Activated CD8-positive, alpha-beta memory T cell treated with anti-CD3 and anti-CD28 coated beads, Interleukin-2, amount 10 ng/mL, durations not matched to agents 7 days and 5 days (primary cell): ENCODE measurements around the gene MYO1E. TPM values are rescaled to one million over a fixed set of nuclear protein-coding genes. Genes with fewer than 3 reads are reported as not detected.

Source experiments
- ATAC-seq: fragments of 150-1000 bp; cut with Tn5 transposase; one replicate; pipeline ENCODE4 v1.10.0; 2021; ENCODE audit warnings: moderate library complexity
- CTCF ChIA-PET: fragments of 350-600 bp; sonication (Branson Sonifier 250); formaldehyde crosslinking; loops from one replicate; lab custom pipeline; 2021; ENCODE audit warnings: antibody characterized with exemption; lab: Charles Lee
- DNase-seq: peaks from one replicate; pipeline ENCODE4 v3.0.0-alpha.2; 2020
- H3K27ac Mint-ChIP-seq: one replicate; pipeline ENCODE4 v1.8.0; 2021; ENCODE audit warnings: mild to moderate bottlenecking, mixed read lengths
- H3K27me3 Mint-ChIP-seq: one replicate; pipeline ENCODE4 v1.8.0; 2021; ENCODE audit warnings: mixed read lengths
- H3K36me3 Mint-ChIP-seq: one replicate; pipeline ENCODE4 v1.8.0; 2021; ENCODE audit warnings: mild to moderate bottlenecking, mixed read lengths
- H3K4me1 Mint-ChIP-seq: one replicate; pipeline ENCODE4 v1.8.0; 2021; ENCODE audit warnings: mixed read lengths
- H3K4me3 Mint-ChIP-seq: one replicate; pipeline ENCODE4 v1.8.0; 2021; ENCODE audit warnings: mild to moderate bottlenecking, moderate library complexity, mixed read lengths
- H3K9me3 Mint-ChIP-seq: one replicate; pipeline ENCODE4 v1.8.0; 2022; ENCODE audit warnings: low read depth, mixed read lengths
- total RNA-seq, 2 experiments: library from RNA; stranded (reverse); gene quantifications; one replicate each; pipeline ENCODE4 v1.2.3, GENCODE V29; 2021

The MYO1E gene
- total RNA-seq, 2 experiments from 2014 or later: 60.3 to 224 TPM

- peaks cover 2% of the 10 kb centered on the region for H3K4me1 Mint-ChIP-seq
- ATAC-seq (no peak), DNase-seq (peak; percentile 18)
- H3K9me3 Mint-ChIP-seq: no peaks in the 10 kb centered on the region
- peaks cover 13% of the 10 kb centered on the region for H3K36me3 Mint-ChIP-seq
- no peak overlapping the region for H3K4me3 Mint-ChIP-seq
- CTCF ChIA-PET: no interaction called here
- peaks cover 3% of the 10 kb centered on the region for H3K27me3 Mint-ChIP-seq
- H3K27ac Mint-ChIP-seq: no peak overlapping the region
Measured at GRCh38 chr15:59208613-59209249, 163.9 kb downstream of the MYO1E start.

GRCh38 chr15:59206623-59207183 is 166.0 kb downstream of the MYO1E start, which contains the start of gene LDHAL6B:
LDHAL6B (plus strand) TSS chr15:59206843; CDS start chr15:59206941, 98 bp downstream.
- Mint-ChIP-seq H3K4me3 (no peak within 1 kb of the TSS), H3K27me3 (no peaks in the 10 kb centered on the region), H3K36me3 (peaks cover 13% of the 10 kb centered on the region), H3K9me3 (no peaks in the 10 kb centered on the region), H3K4me1 (peaks cover 2% of the 10 kb centered on the region), H3K27ac (no peak within 1 kb of the TSS)
- DNase-seq: peak; percentile 33
- no peak for ATAC-seq
- CTCF ChIA-PET: no interaction called here

- H3K9me3 Mint-ChIP-seq: no peaks in the 10 kb centered on the region
- no peak overlapping the region for H3K27ac Mint-ChIP-seq
- ATAC-seq (no peak), DNase-seq (peak; percentile 23)
- H3K27me3 Mint-ChIP-seq: no peaks in the 10 kb centered on the region
- peaks cover 11% of the 10 kb centered on the region for H3K36me3 Mint-ChIP-seq
- H3K4me3 Mint-ChIP-seq: no peak overlapping the region
- peaks cover 2% of the 10 kb centered on the region for H3K4me1 Mint-ChIP-seq
- CTCF ChIA-PET: no interaction called here
Measured at GRCh38 chr15:59205839-59206622, 166.6 kb downstream of the MYO1E start.

- no peak overlapping the region for H3K4me3 Mint-ChIP-seq
- ATAC-seq (no peak), DNase-seq (no peak)
- no peaks in the 10 kb centered on the region for H3K9me3 Mint-ChIP-seq
- no peak overlapping the region for H3K27ac Mint-ChIP-seq
- peaks cover 2% of the 10 kb centered on the region for H3K4me1 Mint-ChIP-seq
- peaks cover 11% of the 10 kb centered on the region for H3K36me3 Mint-ChIP-seq
- CTCF ChIA-PET: interaction anchor here (0.7 kb wide), 1 partner anchor 106 kb away, joined by 3 read pairs; no protein-coding TSS in a partner anchor
- no peaks in the 10 kb centered on the region for H3K27me3 Mint-ChIP-seq
Measured at GRCh38 chr15:59203657-59204056, 169.0 kb downstream of the MYO1E start.

- CTCF ChIA-PET: interaction anchor here (0.6 kb wide), 1 partner anchor 376 kb away, joined by 3 read pairs; no protein-coding TSS in a partner anchor
- DNase-seq: no peak
- no peak for ATAC-seq
- Mint-ChIP-seq H3K4me3 (no peak overlapping the region), H3K27ac (no peak overlapping the region), H3K27me3 (no peaks in the 10 kb centered on the region), H3K4me1 (peaks cover 2% of the 10 kb centered on the region), H3K36me3 (peaks cover 11% of the 10 kb centered on the region), H3K9me3 (no peaks in the 10 kb centered on the region)
Measured at GRCh38 chr15:59203008-59203407, 169.7 kb downstream of the MYO1E start.

- DNase-seq (no peak), ATAC-seq (no peak)
- no peak overlapping the region for H3K27ac Mint-ChIP-seq
- no peak overlapping the region for H3K4me3 Mint-ChIP-seq
- CTCF ChIA-PET: interaction anchor here (0.6 to 1.2 kb wide), 2 partner anchors 26 to 1339 kb away, joined by 3 read pairs; no protein-coding TSS in a partner anchor
- H3K27me3 Mint-ChIP-seq: no peaks in the 10 kb centered on the region
- H3K36me3 Mint-ChIP-seq: peaks cover 6% of the 10 kb centered on the region
- no peaks in the 10 kb centered on the region for H3K4me1 Mint-ChIP-seq
- H3K9me3 Mint-ChIP-seq: no peaks in the 10 kb centered on the region
Measured at GRCh38 chr15:59200560-59200959, 172.1 kb downstream of the MYO1E start.

- H3K4me1 Mint-ChIP-seq: peaks cover 6% of the 10 kb centered on the region
- CTCF ChIA-PET: interaction anchor here (1.2 kb wide), 1 partner anchor 25 kb away, joined by 3 read pairs; no protein-coding TSS in a partner anchor
- H3K27ac Mint-ChIP-seq: no peak overlapping the region
- no peaks in the 10 kb centered on the region for H3K9me3 Mint-ChIP-seq
- H3K27me3 Mint-ChIP-seq: no peaks in the 10 kb centered on the region
- DNase-seq (peak; percentile 25), ATAC-seq (no peak)
- peaks cover 6% of the 10 kb centered on the region for H3K36me3 Mint-ChIP-seq
- no peak overlapping the region for H3K4me3 Mint-ChIP-seq
Measured at GRCh38 chr15:59199626-59200465, 172.8 kb downstream of the MYO1E start.

GRCh38 chr15:59197454-59197853 is 175.2 kb downstream of the MYO1E start:
- Mint-ChIP-seq H3K27me3 (no peaks in the 10 kb centered on the region), H3K27ac (no peak overlapping the region), H3K4me1 (peaks cover 10% of the 10 kb centered on the region), H3K4me3 (no peak overlapping the region), H3K36me3 (peaks cover 18% of the 10 kb centered on the region), H3K9me3 (no peaks in the 10 kb centered on the region)
- ATAC-seq (no peak), DNase-seq (no peak)
- CTCF ChIA-PET: no interaction called here

- H3K4me3 Mint-ChIP-seq: no peak overlapping the region
- peaks cover 10% of the 10 kb centered on the region for H3K4me1 Mint-ChIP-seq
- H3K9me3 Mint-ChIP-seq: no peaks in the 10 kb centered on the region
- no peaks in the 10 kb centered on the region for H3K27me3 Mint-ChIP-seq
- CTCF ChIA-PET: no interaction called here
- ATAC-seq (no peak), DNase-seq (no peak)
- H3K27ac Mint-ChIP-seq: no peak overlapping the region
- H3K36me3 Mint-ChIP-seq: peaks cover 19% of the 10 kb centered on the region
Measured at GRCh38 chr15:59196416-59196815, 176.3 kb downstream of the MYO1E start.

GRCh38 chr15:59194639-59195325 is 177.9 kb downstream of the MYO1E start:
- CTCF ChIA-PET: interaction anchor here (1.1 to 1.7 kb wide), 2 partner anchors 10 to 51 kb away, joined by 3 to 4 read pairs; no protein-coding TSS in a partner anchor
- no peaks in the 10 kb centered on the region for H3K9me3 Mint-ChIP-seq
- peak; percentile 58 for DNase-seq
- no peak overlapping the region for H3K4me3 Mint-ChIP-seq
- peaks cover 19% of the 10 kb centered on the region for H3K36me3 Mint-ChIP-seq
- no peaks in the 10 kb centered on the region for H3K27me3 Mint-ChIP-seq
- no peak overlapping the region for H3K27ac Mint-ChIP-seq
- ATAC-seq: peak; percentile 42
- peaks cover 10% of the 10 kb centered on the region for H3K4me1 Mint-ChIP-seq

GRCh38 chr15:59191855-59192237 is 180.8 kb downstream of the MYO1E start:
- peaks cover 28% of the 10 kb centered on the region for H3K36me3 Mint-ChIP-seq
- DNase-seq (no peak), ATAC-seq (no peak)
- peaks cover 5% of the 10 kb centered on the region for H3K27me3 Mint-ChIP-seq
- H3K27ac Mint-ChIP-seq: no peak overlapping the region
- no peaks in the 10 kb centered on the region for H3K9me3 Mint-ChIP-seq
- H3K4me3 Mint-ChIP-seq: no peak overlapping the region
- CTCF ChIA-PET: no interaction called here
- H3K4me1 Mint-ChIP-seq: peaks cover 10% of the 10 kb centered on the region

GRCh38 chr15:59190291-59190690 is 182.4 kb downstream of the MYO1E start:
- Mint-ChIP-seq H3K27me3 (peaks cover 5% of the 10 kb centered on the region), H3K4me3 (no peak overlapping the region), H3K36me3 (peaks cover 27% of the 10 kb centered on the region), H3K27ac (peak overlapping the region; percentile 1), H3K9me3 (no peaks in the 10 kb centered on the region), H3K4me1 (peaks cover 8% of the 10 kb centered on the region)
- CTCF ChIA-PET: interaction anchor here (1.0 kb wide), 1 partner anchor 57 kb away, joined by 4 read pairs; no protein-coding TSS in a partner anchor
- DNase-seq (no peak), ATAC-seq (no peak)
